Astrocyte of the spinal cord (primary cell): ENCODE results near the gene KLF7.

Experiments used
- DNase-seq: peaks from one replicate; pipeline ENCODE4 v3.0.0; 2011; ENCODE audit warnings: low read depth, low spot score
- H3K4me3 ChIP-seq: 2 replicates; pipeline ENCODE4 v1.5.1; 2011; ENCODE audit warnings: low read depth, mild to moderate bottlenecking, low read length, moderate library complexity
- in situ Hi-C: cut with HindIII; loops from 2 replicates; pipeline ENCODE4 v1.10.0; 2017; ENCODE audit warnings: low sequenced_read_pairs
- TF ChIP-seq, protein P1 (sequence below): IDR thresholded peaks from 2 replicates; pipeline ENCODE4 v1.5.1; 2012; ENCODE audit warnings: low read depth, mild to moderate bottlenecking, low read length, inconsistent platforms

Gene KLF7

DNA sequence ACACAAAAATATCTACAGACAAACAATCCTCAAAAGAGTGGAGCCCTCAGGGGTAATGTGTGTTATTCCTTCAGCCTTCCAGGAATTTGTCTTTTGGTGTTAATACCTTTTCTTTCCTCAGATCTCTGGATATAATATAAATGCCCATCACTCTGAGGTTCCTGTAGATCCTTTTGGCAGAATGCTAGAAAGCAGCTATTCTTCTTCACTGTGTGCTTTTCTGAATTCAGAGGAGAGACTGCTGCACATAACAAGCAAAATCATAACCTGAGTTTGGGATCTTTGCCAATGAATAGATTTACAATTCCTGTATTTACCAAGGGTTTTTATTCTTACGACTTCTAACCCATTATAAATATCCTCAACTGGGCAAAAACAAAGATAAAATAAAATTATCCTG, 57.3 kb downstream of the KLF7 start:
- in situ Hi-C loops = no loop called here
- TF ChIP-seq, protein P1, sequence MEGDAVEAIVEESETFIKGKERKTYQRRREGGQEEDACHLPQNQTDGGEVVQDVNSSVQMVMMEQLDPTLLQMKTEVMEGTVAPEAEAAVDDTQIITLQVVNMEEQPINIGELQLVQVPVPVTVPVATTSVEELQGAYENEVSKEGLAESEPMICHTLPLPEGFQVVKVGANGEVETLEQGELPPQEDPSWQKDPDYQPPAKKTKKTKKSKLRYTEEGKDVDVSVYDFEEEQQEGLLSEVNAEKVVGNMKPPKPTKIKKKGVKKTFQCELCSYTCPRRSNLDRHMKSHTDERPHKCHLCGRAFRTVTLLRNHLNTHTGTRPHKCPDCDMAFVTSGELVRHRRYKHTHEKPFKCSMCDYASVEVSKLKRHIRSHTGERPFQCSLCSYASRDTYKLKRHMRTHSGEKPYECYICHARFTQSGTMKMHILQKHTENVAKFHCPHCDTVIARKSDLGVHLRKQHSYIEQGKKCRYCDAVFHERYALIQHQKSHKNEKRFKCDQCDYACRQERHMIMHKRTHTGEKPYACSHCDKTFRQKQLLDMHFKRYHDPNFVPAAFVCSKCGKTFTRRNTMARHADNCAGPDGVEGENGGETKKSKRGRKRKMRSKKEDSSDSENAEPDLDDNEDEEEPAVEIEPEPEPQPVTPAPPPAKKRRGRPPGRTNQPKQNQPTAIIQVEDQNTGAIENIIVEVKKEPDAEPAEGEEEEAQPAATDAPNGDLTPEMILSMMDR = no peak

DNA sequence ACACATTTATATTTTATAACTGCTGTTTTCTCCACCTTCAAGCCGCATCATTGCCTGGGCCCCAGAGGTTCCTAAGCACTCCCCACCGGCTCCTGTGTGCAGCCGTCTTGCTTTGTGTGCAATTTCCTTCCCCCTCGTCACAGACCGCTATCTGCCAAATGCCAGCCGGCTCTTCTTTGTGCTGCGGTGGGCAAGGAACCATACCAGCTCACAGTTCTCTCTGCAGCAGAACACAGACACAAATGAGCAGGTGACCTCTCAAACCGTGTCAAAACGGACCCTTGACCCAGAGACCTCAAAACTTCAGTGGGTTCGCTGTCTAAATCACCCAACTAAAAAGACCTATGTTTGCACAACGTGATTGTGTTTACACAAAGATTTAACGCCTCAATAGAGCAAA, 58.2 kb downstream of the KLF7 start:
- TF ChIP-seq, protein P1 = no peak
- in situ Hi-C loops = no loop called here
- no peak overlapping the region for H3K4me3 ChIP-seq
- DNase-seq = no peak

More for the DNA sequence above, 57.3 kb downstream of the KLF7 start:
- no peak for DNase-seq
- H3K4me3 ChIP-seq = no peak overlapping the region

DNA sequence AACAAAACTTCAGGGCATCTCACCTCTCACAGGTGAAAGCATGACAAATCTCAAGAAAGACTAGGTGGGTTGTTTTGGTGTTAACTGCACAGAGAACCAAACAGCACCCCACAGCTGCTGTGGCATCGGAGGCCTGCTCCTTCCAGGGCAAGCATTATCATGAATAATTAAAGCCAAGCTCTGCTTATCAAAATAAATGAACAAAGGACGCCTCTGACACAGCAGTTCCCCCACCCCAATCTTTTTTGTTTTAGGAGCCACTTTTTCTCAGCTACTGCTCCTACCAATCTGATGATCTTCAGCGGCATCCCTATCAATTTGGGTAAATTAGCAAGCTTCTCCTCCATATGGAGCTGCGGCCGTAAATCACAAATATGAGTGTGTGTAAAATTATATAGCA, 58.6 kb downstream of the KLF7 start:
- DNase-seq = no peak

DNA sequence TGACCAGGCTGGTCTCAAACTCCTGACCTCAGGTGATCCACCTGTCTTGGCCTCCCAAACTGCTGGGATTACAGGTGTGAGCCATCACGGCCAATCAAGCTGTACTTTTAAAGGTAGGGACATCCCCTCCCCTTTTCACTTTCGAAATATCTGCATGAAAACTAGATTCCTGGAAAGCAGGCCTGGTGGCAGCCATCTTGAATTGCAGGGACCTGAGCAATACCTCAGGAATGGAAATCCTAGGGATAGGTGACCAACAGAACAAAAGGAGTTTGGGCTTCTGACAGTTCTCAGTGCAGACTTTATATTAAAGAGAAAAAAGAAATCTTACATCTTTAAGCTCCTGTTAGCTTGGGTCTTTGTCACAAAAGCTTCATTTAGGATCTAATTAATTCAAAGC, 62.6 kb downstream of the KLF7 start:
- no peak for DNase-seq
- TF ChIP-seq, protein P1 = no peak
- in situ Hi-C loops = no loop called here
- H3K4me3 ChIP-seq = no peak overlapping the region

More for the DNA sequence above, 58.6 kb downstream of the KLF7 start:
- H3K4me3 ChIP-seq = no peak overlapping the region
- in situ Hi-C loops = no loop called here
- TF ChIP-seq, protein P1 = no peak

DNA sequence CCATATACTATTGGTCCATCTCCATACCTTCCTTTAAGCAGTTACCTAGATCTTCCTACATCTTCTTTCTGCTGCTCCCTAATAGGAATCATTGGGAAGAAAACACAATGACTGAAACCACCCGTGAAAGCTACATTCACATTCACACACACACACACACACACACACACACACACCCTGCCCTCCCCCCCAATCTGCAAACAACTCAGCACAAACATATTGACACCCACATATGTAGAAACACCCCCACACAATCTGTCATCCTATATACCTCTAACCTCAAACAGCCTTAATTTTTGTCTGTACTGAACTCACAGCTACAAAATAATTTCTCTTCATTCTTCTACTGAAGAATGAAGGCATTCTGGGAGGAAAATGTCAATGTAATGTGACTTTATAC, 63.8 kb downstream of the KLF7 start:
- DNase-seq = no peak
- in situ Hi-C loops = no loop called here
- no peak overlapping the region for H3K4me3 ChIP-seq
- TF ChIP-seq, protein P1 = no peak

DNA sequence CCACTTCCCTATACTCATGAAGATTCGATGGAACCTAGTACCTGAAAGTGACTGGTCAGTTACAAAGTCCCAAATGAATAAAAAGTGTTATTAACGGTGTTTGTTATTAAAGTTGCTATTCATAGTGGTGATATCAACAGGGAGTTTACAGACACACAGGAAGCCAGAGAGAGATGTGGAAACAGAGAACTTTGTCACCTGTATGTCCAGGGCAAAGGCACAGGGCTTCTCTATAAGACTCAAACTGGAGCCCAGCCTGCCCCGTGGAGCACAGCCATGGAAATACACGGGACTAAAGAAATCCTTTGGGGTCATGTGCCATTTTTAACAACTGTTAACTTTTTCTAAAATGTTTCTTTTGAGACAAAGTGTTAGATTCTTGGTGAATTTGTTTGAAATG, 68.5 kb downstream of the KLF7 start:
- in situ Hi-C loops = no loop called here
- H3K4me3 ChIP-seq = no peak overlapping the region
- TF ChIP-seq, protein P1 = no peak
- no peak for DNase-seq

DNA sequence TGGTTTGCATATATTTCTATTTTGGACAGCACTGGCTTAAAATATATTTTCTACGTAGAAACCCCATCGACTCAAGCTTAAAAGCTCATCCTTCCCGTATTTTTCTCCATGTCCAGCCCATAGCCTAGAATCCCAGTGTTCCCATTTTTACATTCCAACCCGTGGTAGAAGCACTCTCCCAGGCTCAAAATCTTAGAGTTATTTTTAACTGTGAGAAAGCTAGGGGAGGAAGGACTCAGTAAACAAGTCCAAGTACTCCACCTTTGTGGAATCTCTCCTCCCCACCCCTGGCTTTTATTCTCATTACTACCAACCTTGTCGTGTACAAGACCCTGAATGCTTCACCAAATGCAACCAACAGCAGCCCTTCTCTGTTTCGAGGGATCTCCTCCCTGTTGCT, 69.8 kb downstream of the KLF7 start:
- in situ Hi-C loops = no loop called here
- DNase-seq = no peak
- H3K4me3 ChIP-seq = no peak overlapping the region
- TF ChIP-seq, protein P1 = no peak
